ENCODE measurements around the gene FBLN2. TPM values are rescaled to one million over a fixed set of nuclear protein-coding genes. Genes with fewer than 3 reads are reported as not detected.

FBLN2 gene
- total and polyA plus RNA-seq, 10 of the 15 experiments (the other 5 are each of a cell fraction or from before 2014, with no cell fraction given): 0.03 to 0.41 (median 0.12) TPM; not detected in 2

GRCh38 chr3:13543253-13543652, 5.7 kb upstream of the FBLN2 start:
- H3K36me3 ChIP-seq (ENCODE audit: control insufficient read depth in 2 of 2, insufficient read depth in 2 of 2, low read length in 1 of 2): no peaks in the 10 kb centered on the region
- ChIA-PET RAD21 (ENCODE audit: unreplicated experiment) (no interaction called here), POLR2A (no interaction called here), CTCF (no interaction called here), SMC1A (ENCODE audit: uncharacterized antibody, unreplicated experiment) (no interaction called here)
- no TSS peak for BruUV-seq (replicated peaks)
- TF ChIP-seq ZBTB33 (IDR thresholded peaks at IDR 0.05) (no peak), IRF4 (IDR thresholded peaks at IDR 0.05; ENCODE audit: low read depth, low read length) (no peak), SMARCA5 (IDR thresholded peaks at IDR 0.05) (no peak), NR2C1 (IDR thresholded peaks at IDR 0.05) (no peak), KLF5 (IDR thresholded peaks at IDR 0.05; ENCODE audit: partially characterized antibody) (no peak), HSF1 (IDR thresholded peaks at IDR 0.05; ENCODE audit: low read depth, low read length) (no peak), SIN3A (IDR thresholded peaks at IDR 0.05; ENCODE audit: low read depth, low read length) (no peak), RCOR1 (conservative IDR thresholded peaks at IDR 0.05; ENCODE audit: low read depth, low read length) (no peak), CHD1 (IDR thresholded peaks at IDR 0.05; ENCODE audit: low read depth, low read length) (no peak)
- H3K4me3 ChIP-seq: no peak overlapping the region
- peaks cover 2 to 4% of the 10 kb centered on the region in 2 experiments; a peak in 3 of 4 replicates for H3K27me3 ChIP-seq (replicated peaks in 1 of 2; ENCODE audit: control insufficient read depth in 2 of 2, insufficient read depth in 2 of 2, low read length in 1 of 2)
- intact Hi-C loops (cut with micrococcal nuclease; ENCODE audit: unreplicated experiment) (no loop called here), in situ Hi-C loops (cut with MboI) (no loop called here)
- H3K9me3 ChIP-seq (replicated peaks; ENCODE audit: control insufficient read depth, insufficient read depth, low read length): no peaks in the 10 kb centered on the region; the same call in 1 of the 3 replicates
- WGBS (ENCODE audit: insufficient coverage, insufficient replicate concordance, low lambda C conversion rate, missing lambda C conversion rate): no CpG with 5 or more reads among the region's 5 CpGs
- H3K79me2 ChIP-seq (ENCODE audit: control insufficient read depth, insufficient read depth, low read length): no peaks in the 10 kb centered on the region
- H3K9ac ChIP-seq (ENCODE audit: control insufficient read depth, insufficient read depth, low read length): no peak overlapping the region
- H3K4me1 ChIP-seq (ENCODE audit: control insufficient read depth, insufficient read depth, low read length): no peaks in the 10 kb centered on the region
- no peak overlapping the region for H3K4me2 ChIP-seq (ENCODE audit: control insufficient read depth, insufficient read depth)
- ATAC-seq (no peak), DNase-seq (ENCODE audit: low read depth, low spot score) (no peak), FAIRE-seq (no peak)
- no peaks in the 10 kb centered on the region; the same call in 1 of the 2 replicates for H4K20me1 ChIP-seq (ENCODE audit: control insufficient read depth, insufficient read depth)
- H3K27ac ChIP-seq (ENCODE audit: control insufficient read depth, insufficient read depth): no peak overlapping the region
- H2AFZ ChIP-seq (ENCODE audit: control insufficient read depth, low read depth, low read length): no peak overlapping the region

All from GM12878 (cell line).